Measurements from ENCODE around the gene ZKSCAN4. TPM values are rescaled to one million over a fixed set of nuclear protein-coding genes. Genes with fewer than 3 reads are reported as not detected.
A peak's percentile ranks its signal among the peaks of the same experiment; 100 is the strongest.

Gene ZKSCAN4
- total RNA-seq (1 to 10 TPM; 3.3 to 4.0 (median 3.6) TPM), polyA plus RNA-seq (1.5 TPM)
- long read RNA-seq, donor 1, partial matches to known transcripts: 0 of 4 reads
- long read RNA-seq, donor 1, other reads (novel, unspliced or antisense): 1 of 4 reads
- long read RNA-seq, donor 2, partial matches to known transcripts: 0 of 3 reads
- long read RNA-seq, donor 2, other reads (novel, unspliced or antisense): 1 of 3 reads
- long read RNA-seq, donor 3, transcript ZKSCAN4-201 (5 exons, 2,375 nt): major isoform, 5 of 10 reads
- long read RNA-seq, donor 3, partial matches to known transcripts: 0 of 10 reads
- long read RNA-seq, donor 3, other reads (novel, unspliced or antisense): 5 of 10 reads
- long read RNA-seq, donor 4, partial matches to known transcripts: 0 of 2 reads
- long read RNA-seq, donor 4, other reads (novel, unspliced or antisense): 2 of 2 reads

DNA sequence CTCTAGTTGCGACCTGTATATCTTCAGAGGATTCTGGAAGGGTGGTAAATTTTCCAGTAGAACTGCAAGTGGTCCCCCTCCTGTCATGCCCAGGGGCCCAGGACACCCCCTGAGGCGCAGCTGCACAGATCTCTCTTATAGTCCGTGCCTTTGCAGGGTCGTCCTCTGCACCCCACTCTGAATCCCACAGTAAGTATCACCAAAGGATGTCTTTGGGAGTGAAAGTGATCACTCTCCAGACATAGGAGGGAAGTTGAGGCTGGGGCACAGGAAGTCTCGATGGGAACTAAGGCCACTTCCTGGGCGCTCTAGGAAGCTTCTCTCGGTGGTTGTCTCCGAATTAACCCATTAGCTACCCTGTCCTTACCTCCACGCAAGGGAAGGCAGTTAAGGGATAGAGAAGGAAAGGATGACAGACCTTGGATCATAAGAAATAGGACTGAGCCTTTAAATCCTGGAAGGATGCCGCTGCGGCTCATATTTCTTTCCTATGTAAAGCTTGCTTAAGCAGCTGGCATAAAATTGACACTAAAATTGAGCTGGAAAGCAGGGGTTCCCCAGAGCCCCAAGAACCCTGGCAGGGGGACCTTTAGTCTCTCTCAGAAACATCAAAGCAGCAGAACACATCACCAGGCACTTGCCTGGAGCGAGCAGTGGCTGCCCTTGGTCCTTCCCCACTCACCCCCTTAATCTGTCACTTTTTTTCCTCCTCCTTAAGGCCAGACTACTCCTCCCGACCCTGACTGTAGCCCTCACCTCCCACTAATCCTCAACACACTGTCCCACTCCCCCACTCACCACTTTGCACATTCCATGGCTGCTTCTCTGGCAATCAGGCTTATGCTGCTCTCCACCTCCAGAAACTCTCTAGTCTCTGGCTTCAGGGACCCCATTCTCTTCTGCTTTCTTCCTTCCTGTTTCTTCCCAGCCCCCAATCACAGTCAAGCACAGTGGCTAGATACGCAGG, at the start of gene ZKSCAN4:
Gene ZKSCAN4, minus strand, starts transcription at position 261 of the 967 bp plus-strand sequence. CDS start 289 bp downstream, outside the sequence.
- Histone ChIP-seq H3K4me1 (ENCODE audit: control insufficient read depth, insufficient read depth, low read length) (no peaks in the 10 kb centered on the region), H3K27ac (ENCODE audit: low read length) (peak within 1 kb of the TSS; percentile 22), H3K27me3 (ENCODE audit: control insufficient read depth, insufficient read depth) (no peaks in the 10 kb centered on the region), H3K9me3 (ENCODE audit: control insufficient read depth, low read length) (no peaks in the 10 kb centered on the region), H3K4me3 (ENCODE audit: low read length) (peak within 1 kb of the TSS; percentile 72)
- ATAC-seq (peak; percentile 97 to 98), DNase-seq (peak; percentile 78 to 86 (median 82))
- intact Hi-C loops (cut with DNase I): loop anchor here in 2 of 4 donors (10.0 kb wide), 1 partner anchor 117 kb away; no protein-coding TSS in a partner anchor
- WGBS: 5% methylated on average over 14 of the region's 14 CpGs

DNA sequence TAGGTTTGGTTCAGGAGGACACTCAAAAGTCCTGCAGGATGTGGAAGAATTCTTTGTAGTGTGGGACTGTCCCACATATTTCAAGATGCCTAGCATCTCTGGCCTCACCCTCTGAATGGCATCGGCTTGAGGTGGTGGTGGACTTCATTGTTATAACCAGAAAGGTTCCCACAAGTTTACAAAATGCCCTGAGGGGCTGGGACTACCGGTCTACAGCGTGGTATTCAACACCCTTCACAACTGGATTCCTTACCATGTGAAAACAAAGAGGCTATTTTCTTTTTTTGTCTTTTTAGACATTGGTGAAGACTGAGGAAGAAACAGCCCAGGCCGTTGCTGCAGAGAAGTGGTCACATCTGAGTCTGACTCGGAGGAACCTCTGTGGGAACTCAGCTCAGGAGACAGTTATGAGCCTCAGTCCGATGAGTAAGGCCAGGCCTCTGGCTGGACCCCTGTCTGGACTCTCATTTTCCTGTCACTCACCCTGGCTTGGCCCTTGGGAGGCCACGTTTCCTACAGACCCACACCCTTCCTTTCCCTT, 44.5 kb upstream of the ZKSCAN4 start:
- intact Hi-C loops (cut with DNase I): no loop called here
- Histone ChIP-seq H3K27ac (ENCODE audit: low read length) (no peak overlapping the region), H3K4me3 (ENCODE audit: low read length) (no peak overlapping the region), H3K4me1 (ENCODE audit: control insufficient read depth, insufficient read depth, low read length) (no peaks in the 10 kb centered on the region), H3K9me3 (ENCODE audit: control insufficient read depth, low read length) (no peaks in the 10 kb centered on the region), H3K27me3 (ENCODE audit: control insufficient read depth, insufficient read depth) (no peaks in the 10 kb centered on the region)
- no peak for ATAC-seq
- DNase-seq: no peak
- WGBS: 84% methylated on average over 7 of the region's 7 CpGs

DNA sequence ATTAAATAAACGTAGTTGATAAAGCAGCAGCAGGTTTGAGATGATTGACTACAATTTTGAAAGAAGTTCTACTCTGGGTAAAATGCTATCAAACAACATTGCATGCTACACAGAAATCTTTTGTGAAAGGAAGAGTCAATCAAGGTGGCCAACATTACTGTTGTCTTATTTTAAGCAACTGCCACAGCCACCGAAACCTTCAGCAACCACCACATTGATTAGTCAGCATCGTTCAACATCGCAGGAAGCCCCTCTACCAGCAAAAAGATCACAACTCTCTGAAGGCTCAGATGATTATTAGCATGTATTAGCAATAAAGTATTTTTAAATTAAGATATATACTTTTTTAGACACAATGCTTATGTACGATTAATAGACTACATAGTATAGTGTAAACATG, 43.3 kb upstream of the ZKSCAN4 start:
- Histone ChIP-seq H3K27me3 (ENCODE audit: control insufficient read depth, insufficient read depth) (no peaks in the 10 kb centered on the region), H3K4me3 (ENCODE audit: low read length) (no peak overlapping the region), H3K9me3 (ENCODE audit: control insufficient read depth, low read length) (no peaks in the 10 kb centered on the region), H3K27ac (ENCODE audit: low read length) (no peak overlapping the region), H3K4me1 (ENCODE audit: control insufficient read depth, insufficient read depth, low read length) (no peaks in the 10 kb centered on the region)
- intact Hi-C loops (cut with DNase I): no loop called here
- WGBS: 95% methylated on average over 5 of the region's 5 CpGs
- no peak for ATAC-seq
- DNase-seq: no peak

DNA sequence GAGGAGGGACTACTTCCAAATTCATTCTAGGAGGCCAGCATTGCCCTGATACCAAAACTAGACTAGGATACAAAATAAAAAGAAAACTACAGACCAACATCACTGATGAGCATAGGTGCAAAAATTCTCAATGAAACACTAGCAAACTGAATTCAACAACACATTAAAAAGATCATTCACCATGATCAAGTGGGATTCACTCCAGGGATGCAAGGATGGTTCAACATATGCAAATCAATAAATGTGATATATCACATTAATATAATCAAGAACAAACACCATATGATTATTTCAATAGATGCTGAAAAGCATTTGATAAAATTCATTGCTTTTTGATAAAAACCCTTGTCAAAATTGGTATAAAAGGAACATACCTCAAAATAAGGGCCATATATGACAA, 39.5 kb upstream of the ZKSCAN4 start:
- no peaks in the 10 kb centered on the region for H3K9me3 ChIP-seq (ENCODE audit: control insufficient read depth, low read length)
- ATAC-seq (no peak), DNase-seq (no peak)
- H3K27ac ChIP-seq (ENCODE audit: low read length): no peak overlapping the region
- intact Hi-C loops (cut with DNase I): no loop called here
- no peaks in the 10 kb centered on the region for H3K4me1 ChIP-seq (ENCODE audit: control insufficient read depth, insufficient read depth, low read length)
- H3K27me3 ChIP-seq (ENCODE audit: control insufficient read depth, insufficient read depth): no peaks in the 10 kb centered on the region
- no peak overlapping the region for H3K4me3 ChIP-seq (ENCODE audit: low read length)

GRCh38 chr6:28282926-28283325, 30.9 kb upstream of the ZKSCAN4 start:
- no peaks in the 10 kb centered on the region for H3K4me1 ChIP-seq (ENCODE audit: control insufficient read depth, insufficient read depth, low read length)
- intact Hi-C loops (cut with DNase I): loop anchor here in 1 of 4 donors (5.0 kb wide), 1 partner anchor 74 kb away; no protein-coding TSS in a partner anchor
- H3K27me3 ChIP-seq (ENCODE audit: control insufficient read depth, insufficient read depth): no peaks in the 10 kb centered on the region
- ATAC-seq (no peak), DNase-seq (no peak)
- no peaks in the 10 kb centered on the region for H3K9me3 ChIP-seq (ENCODE audit: control insufficient read depth, low read length)
- no peak overlapping the region for H3K4me3 ChIP-seq (ENCODE audit: low read length)
- H3K27ac ChIP-seq (ENCODE audit: low read length): no peak overlapping the region
- 96% methylated on average over 2 of the region's 2 CpGs for WGBS

DNA sequence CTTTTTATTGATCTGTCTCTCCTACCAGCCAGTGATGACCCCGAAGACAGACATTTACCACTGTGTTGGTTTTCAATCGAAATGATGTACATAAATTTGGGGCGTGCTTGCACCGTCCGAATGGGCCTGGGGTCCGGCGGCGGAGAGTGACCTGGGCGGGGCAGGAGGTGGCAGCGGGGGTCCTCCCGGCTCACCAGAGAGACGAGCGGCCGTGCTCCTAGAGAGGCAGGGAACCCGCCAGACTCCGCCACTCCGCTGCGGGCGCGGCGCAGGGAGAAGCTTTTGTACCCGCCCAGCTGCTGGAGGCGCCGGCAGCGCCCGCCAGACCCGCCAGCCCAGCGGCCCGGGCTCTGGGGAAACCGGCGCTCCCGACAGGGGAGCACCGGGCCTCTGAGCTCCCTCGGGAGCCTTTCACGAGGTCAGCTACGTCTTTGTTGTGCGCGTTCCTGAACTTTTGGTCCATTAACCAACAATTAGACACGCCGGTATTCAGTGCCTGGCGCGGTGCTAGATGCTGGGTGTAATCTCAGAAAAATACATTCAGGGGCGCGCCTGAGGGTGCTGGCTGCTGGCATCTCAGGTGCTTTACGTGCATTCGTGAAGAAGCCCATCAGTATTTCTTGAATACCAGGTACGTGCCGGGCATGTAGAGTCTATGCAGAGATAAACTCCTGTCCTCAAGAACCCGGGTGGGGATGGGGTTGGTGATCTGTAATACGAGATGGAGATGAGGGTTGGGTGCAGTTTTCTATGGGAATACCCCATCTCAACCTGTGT, 29.4 kb upstream of the ZKSCAN4 start, which contains the start of gene PGBD1:
Gene PGBD1, plus strand, starts transcription at position 285 of the 777 bp plus-strand sequence. CDS start 2,242 bp downstream, outside the sequence.
- under 1% methylated on average over 50 of the region's 50 CpGs for WGBS

GRCh38 chr6:28280595-28281287, 28.7 kb upstream of the ZKSCAN4 start:
- no peak overlapping the region for H3K27ac ChIP-seq (ENCODE audit: low read length)
- 36% methylated on average over 3 of the region's 3 CpGs for WGBS
- intact Hi-C loops (cut with DNase I): loop anchor here in 1 of 4 donors (5.0 kb wide), 1 partner anchor 77 kb away; no protein-coding TSS in a partner anchor

More for the DNA sequence above, 29.4 kb upstream of the ZKSCAN4 start, which contains the start of gene PGBD1:
- no peak within 1 kb of the TSS for H3K27ac ChIP-seq (ENCODE audit: low read length)
- no peaks in the 10 kb centered on the region for H3K4me1 ChIP-seq (ENCODE audit: control insufficient read depth, insufficient read depth, low read length)
- no peaks in the 10 kb centered on the region for H3K27me3 ChIP-seq (ENCODE audit: control insufficient read depth, insufficient read depth)
- H3K9me3 ChIP-seq (ENCODE audit: control insufficient read depth, low read length): no peaks in the 10 kb centered on the region
- intact Hi-C loops (cut with DNase I): loop anchor here in 1 of 4 donors (5.0 kb wide), 1 partner anchor 76 kb away; no protein-coding TSS in a partner anchor
- peak within 1 kb of the TSS; percentile 97 for H3K4me3 ChIP-seq (ENCODE audit: low read length)
- DNase-seq (peak; percentile 88 to 94 (median 94)), ATAC-seq (peak; percentile 97 to 98)

GRCh38 chr6:28277746-28278145, 25.7 kb upstream of the ZKSCAN4 start:
- no peak for ATAC-seq

More at GRCh38 chr6:28280595-28281287, 28.7 kb upstream of the ZKSCAN4 start:
- ATAC-seq: no peak
- Histone ChIP-seq H3K27me3 (ENCODE audit: control insufficient read depth, insufficient read depth) (no peaks in the 10 kb centered on the region), H3K4me1 (ENCODE audit: control insufficient read depth, insufficient read depth, low read length) (no peaks in the 10 kb centered on the region), H3K9me3 (ENCODE audit: control insufficient read depth, low read length) (no peaks in the 10 kb centered on the region), H3K4me3 (ENCODE audit: low read length) (peak overlapping the region; percentile 97)
- DNase-seq: no peak

GRCh38 chr6:28274888-28275287, 22.8 kb upstream of the ZKSCAN4 start:
- H3K9me3 ChIP-seq (ENCODE audit: control insufficient read depth, low read length): no peaks in the 10 kb centered on the region
- ATAC-seq (no peak), DNase-seq (no peak)
- no peak overlapping the region for H3K27ac ChIP-seq (ENCODE audit: low read length)
- intact Hi-C loops (cut with DNase I): loop anchor here in 1 of 4 donors (10.0 kb wide), 1 partner anchor 80 kb away; no protein-coding TSS in a partner anchor
- no peaks in the 10 kb centered on the region for H3K4me1 ChIP-seq (ENCODE audit: control insufficient read depth, insufficient read depth, low read length)
- no peaks in the 10 kb centered on the region for H3K27me3 ChIP-seq (ENCODE audit: control insufficient read depth, insufficient read depth)
- H3K4me3 ChIP-seq (ENCODE audit: low read length): no peak overlapping the region

More at GRCh38 chr6:28277746-28278145, 25.7 kb upstream of the ZKSCAN4 start:
- H3K27me3 ChIP-seq (ENCODE audit: control insufficient read depth, insufficient read depth): no peaks in the 10 kb centered on the region
- no peaks in the 10 kb centered on the region for H3K9me3 ChIP-seq (ENCODE audit: control insufficient read depth, low read length)
- H3K4me1 ChIP-seq (ENCODE audit: control insufficient read depth, insufficient read depth, low read length): no peaks in the 10 kb centered on the region
- 66% methylated on average over 3 of the region's 3 CpGs for WGBS
- no peak overlapping the region for H3K4me3 ChIP-seq (ENCODE audit: low read length)
- H3K27ac ChIP-seq (ENCODE audit: low read length): no peak overlapping the region
- DNase-seq: no peak
- intact Hi-C loops (cut with DNase I): loop anchor here in 1 of 4 donors (10.0 kb wide), 1 partner anchor 77 kb away; no protein-coding TSS in a partner anchor

Measured in right cardiac atrium (tissue), 5 donors.